ENCODE results near the gene CCDC188. TPM values are rescaled to one million over a fixed set of nuclear protein-coding genes. Genes with fewer than 3 reads are reported as not detected.

The CCDC188 gene
- total RNA-seq, 1 donor from 2014 or later, result not detected

DNA sequence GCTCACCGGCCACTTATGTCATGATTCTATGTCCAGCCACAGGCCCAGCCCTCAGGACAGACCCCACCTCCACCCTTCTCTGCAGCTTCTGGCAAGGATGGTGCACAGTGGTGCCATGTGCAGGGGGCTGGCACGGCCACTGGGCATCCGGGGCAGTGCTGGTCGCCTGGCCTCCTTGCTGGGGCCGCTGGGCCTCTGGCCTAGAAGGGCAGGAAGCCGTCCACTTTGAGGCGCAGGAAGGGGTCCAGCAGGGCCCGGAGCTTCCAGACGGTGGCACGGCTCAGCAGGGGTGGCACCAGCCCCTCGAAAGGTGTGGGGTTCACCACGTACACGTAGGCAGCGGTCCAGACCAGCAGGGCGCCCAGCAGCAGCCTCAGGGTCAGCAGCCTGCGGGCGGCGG lies 2.4 kb downstream of the CCDC188 start:
- Mint-ChIP-seq H3K27ac (ENCODE audit: unreplicated experiment) (no peak overlapping the region), H3K36me3 (ENCODE audit: low read depth, unreplicated experiment) (peaks cover 3% of the 10 kb centered on the region), H3K9me3 (ENCODE audit: unreplicated experiment) (no peaks in the 10 kb centered on the region), H3K27me3 (ENCODE audit: low read depth, unreplicated experiment) (peaks cover 2% of the 10 kb centered on the region), H3K4me3 (ENCODE audit: unreplicated experiment) (no peak overlapping the region), H3K4me1 (ENCODE audit: low read depth, unreplicated experiment) (peaks cover 4% of the 10 kb centered on the region)
- Histone ChIP-seq H4K20me1 (ENCODE audit: insufficient read depth, low read length) (peaks cover 3% of the 10 kb centered on the region), H3K4me3 (ENCODE audit: insufficient read depth, low read depth, low read length) (no peak overlapping the region), H3K27me3 (ENCODE audit: insufficient read depth, low read length) (no peaks in the 10 kb centered on the region), H3K9ac (ENCODE audit: low read length) (no peak overlapping the region), H3K27ac (ENCODE audit: low read depth, low read length) (no peak overlapping the region), H3K4me2 (ENCODE audit: low read length) (no peak overlapping the region), H3K79me2 (ENCODE audit: insufficient read depth, low read length) (no peaks in the 10 kb centered on the region), H2AFZ (ENCODE audit: low read depth, low read length) (no peak overlapping the region), H3K36me3 (ENCODE audit: insufficient read depth, low read length) (no peaks in the 10 kb centered on the region), H3K9me3 (ENCODE audit: insufficient read depth, low read depth, low read length) (no peaks in the 10 kb centered on the region), H3K4me1 (ENCODE audit: insufficient read depth, low read length) (no peaks in the 10 kb centered on the region)
- FAIRE-seq (no peak), DNase-seq (ENCODE audit: low read depth) (no peak)
- no peak for TF ChIP-seq CTCF (IDR thresholded peaks at IDR 0.05; ENCODE audit: insufficient read depth, low read depth, low read length)

DNA sequence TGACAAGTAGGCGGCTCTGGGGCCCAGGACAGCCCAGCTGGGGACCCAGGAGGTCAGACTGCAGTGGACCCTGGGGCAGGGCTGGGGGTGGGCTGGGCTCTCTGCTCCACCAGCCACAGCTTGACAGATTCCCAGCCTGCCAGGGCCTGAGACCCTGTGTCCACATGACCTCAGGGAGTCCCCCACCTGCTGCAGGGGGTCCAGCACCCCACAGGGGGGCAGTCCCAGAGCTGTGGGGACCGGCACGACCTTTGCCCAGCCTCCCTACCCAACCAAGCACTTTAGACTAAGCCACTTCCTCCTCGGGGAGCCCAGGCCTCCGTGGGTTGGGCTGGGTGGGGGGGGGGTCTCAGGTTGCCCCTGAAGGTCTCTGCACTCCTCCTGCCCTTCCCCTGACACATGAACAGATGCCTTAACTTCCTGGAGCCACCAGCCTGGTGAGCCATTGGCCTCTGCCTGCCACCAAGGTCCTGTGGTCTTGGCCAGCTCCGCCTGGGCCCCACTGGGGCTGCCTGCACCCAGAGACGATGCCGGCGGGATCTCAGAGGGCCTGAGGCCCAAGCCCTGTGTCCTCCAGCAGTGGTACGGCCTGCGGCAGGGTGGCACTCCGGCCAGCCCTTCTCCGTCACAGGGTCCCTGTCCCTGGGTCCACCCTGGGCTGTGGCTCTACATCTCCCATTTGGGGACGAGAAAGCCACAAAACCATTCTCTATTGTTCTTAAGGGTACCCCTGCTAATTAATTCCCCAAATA lies 3.4 kb downstream of the CCDC188 start:
- no peaks in the 10 kb centered on the region for H3K36me3 ChIP-seq (ENCODE audit: insufficient read depth, low read length)
- H3K79me2 ChIP-seq (ENCODE audit: insufficient read depth, low read length), result no peaks in the 10 kb centered on the region
- FAIRE-seq (no peak), DNase-seq (ENCODE audit: low read depth) (no peak)
- no peak overlapping the region for H3K4me2 ChIP-seq (ENCODE audit: low read length)
- Mint-ChIP-seq H3K27ac (ENCODE audit: unreplicated experiment) (no peak overlapping the region), H3K27me3 (ENCODE audit: low read depth, unreplicated experiment) (no peaks in the 10 kb centered on the region), H3K4me3 (ENCODE audit: unreplicated experiment) (no peak overlapping the region), H3K9me3 (ENCODE audit: unreplicated experiment) (no peaks in the 10 kb centered on the region), H3K4me1 (ENCODE audit: low read depth, unreplicated experiment) (peaks cover 4% of the 10 kb centered on the region), H3K36me3 (ENCODE audit: low read depth, unreplicated experiment) (peaks cover 3% of the 10 kb centered on the region)
- H2AFZ ChIP-seq (ENCODE audit: low read depth, low read length), result no peak overlapping the region
- H3K27me3 ChIP-seq (ENCODE audit: insufficient read depth, low read length), result no peaks in the 10 kb centered on the region
- peaks cover under 1% of the 10 kb centered on the region for H3K4me1 ChIP-seq (ENCODE audit: insufficient read depth, low read length)
- H3K9me3 ChIP-seq (ENCODE audit: insufficient read depth, low read depth, low read length), result no peaks in the 10 kb centered on the region
- H3K4me3 ChIP-seq (ENCODE audit: insufficient read depth, low read depth, low read length), result no peak overlapping the region
- no peak for TF ChIP-seq CTCF (IDR thresholded peaks at IDR 0.05; ENCODE audit: insufficient read depth, low read depth, low read length)
- TF ChIP-seq EZH2 (IDR thresholded peaks at IDR 0.05; ENCODE audit: insufficient read depth, low read length), result no peak
- H4K20me1 ChIP-seq (ENCODE audit: insufficient read depth, low read length), result peaks cover 5% of the 10 kb centered on the region
- no peak overlapping the region for H3K27ac ChIP-seq (ENCODE audit: low read depth, low read length)
- H3K9ac ChIP-seq (ENCODE audit: low read length), result no peak overlapping the region

- Histone ChIP-seq H3K4me2 (ENCODE audit: low read length) (no peak overlapping the region), H3K9ac (ENCODE audit: low read length) (no peak overlapping the region), H3K27me3 (ENCODE audit: insufficient read depth, low read length) (no peaks in the 10 kb centered on the region), H3K9me3 (ENCODE audit: insufficient read depth, low read depth, low read length) (no peaks in the 10 kb centered on the region), H3K36me3 (ENCODE audit: insufficient read depth, low read length) (no peaks in the 10 kb centered on the region), H4K20me1 (ENCODE audit: insufficient read depth, low read length) (peaks cover 11% of the 10 kb centered on the region), H3K27ac (ENCODE audit: low read depth, low read length) (no peak overlapping the region), H3K4me1 (ENCODE audit: insufficient read depth, low read length) (peaks cover 7% of the 10 kb centered on the region), H3K4me3 (ENCODE audit: insufficient read depth, low read depth, low read length) (no peak overlapping the region), H2AFZ (ENCODE audit: low read depth, low read length) (no peak overlapping the region), H3K79me2 (ENCODE audit: insufficient read depth, low read length) (no peaks in the 10 kb centered on the region)
- peaks cover 3% of the 10 kb centered on the region for H3K36me3 Mint-ChIP-seq (ENCODE audit: low read depth, unreplicated experiment)
- H3K9me3 Mint-ChIP-seq (ENCODE audit: unreplicated experiment), result no peaks in the 10 kb centered on the region
- TF ChIP-seq EZH2 (IDR thresholded peaks at IDR 0.05; ENCODE audit: insufficient read depth, low read length), result no peak
- TF ChIP-seq CTCF (IDR thresholded peaks at IDR 0.05; ENCODE audit: insufficient read depth, low read depth, low read length), result no peak
- no peak overlapping the region for H3K4me3 Mint-ChIP-seq (ENCODE audit: unreplicated experiment)
- no peak for DNase-seq (ENCODE audit: low read depth)
- H3K27ac Mint-ChIP-seq (ENCODE audit: unreplicated experiment), result no peak overlapping the region
- peaks cover 6% of the 10 kb centered on the region for H3K4me1 Mint-ChIP-seq (ENCODE audit: low read depth, unreplicated experiment)
- no peak for FAIRE-seq
- H3K27me3 Mint-ChIP-seq (ENCODE audit: low read depth, unreplicated experiment), result no peaks in the 10 kb centered on the region
Measured at GRCh38 chr22:20146777-20147176, 4.1 kb downstream of the CCDC188 start.
